Epithelial cell of proximal tubule (primary cell): ENCODE measurements around the gene DNAJC18. TPM values are rescaled to one million over a fixed set of nuclear protein-coding genes. Genes with fewer than 3 reads are reported as not detected.

Experiments used
- DNase-seq: peaks from one replicate; pipeline ENCODE4 v3.0.0-alpha.2; 2011; ENCODE audit warnings: low read depth
- H3K4me3 ChIP-seq: 2 replicates; pipeline ENCODE4 v1.5.1; 2011; ENCODE audit warnings: low read depth, mild to moderate bottlenecking, low read length
- CTCF ChIP-seq: conservative IDR thresholded peaks from 2 replicates; pipeline ENCODE4 v1.5.1; 2012; ENCODE audit warnings: low read depth, mild to moderate bottlenecking, low read length
- total RNA-seq: library from RNA; depleted of rRNA; stranded (reverse); fragments of >200 nt; gene quantifications from 2 replicates; pipeline ENCODE4 v1.2.3, GENCODE V29; 2015

The DNAJC18 gene
- total RNA-seq, 1 donor from 2014 or later = 5.9 TPM

- no peak for TF ChIP-seq CTCF
- H3K4me3 ChIP-seq = peak within 1 kb of the TSS; percentile 56
- DNase-seq = peak; percentile 65
These were observed 35.4 kb downstream of the DNAJC18 start, which contains the start of gene SPATA24 for GRCh38 chr5:139403787-139404483. TSS of gene SPATA24 (minus strand) at chr5:139404089. CDS start at chr5:139404060, 29 bp downstream.

GRCh38 chr5:139403418-139403786 is 35.9 kb downstream of the DNAJC18 start:
- H3K4me3 ChIP-seq = peak overlapping the region; percentile 56
- DNase-seq = no peak
- TF ChIP-seq CTCF = no peak

GRCh38 chr5:139402561-139403158 is 36.7 kb downstream of the DNAJC18 start:
- peak; percentile 65 for TF ChIP-seq CTCF
- H3K4me3 ChIP-seq = no peak overlapping the region
- DNase-seq = no peak

- no peak overlapping the region for H3K4me3 ChIP-seq
- TF ChIP-seq CTCF = no peak
These were observed 37.8 kb downstream of the DNAJC18 start for GRCh38 chr5:139401546-139401945.

GRCh38 chr5:139399501-139400121 is 39.7 kb downstream of the DNAJC18 start:
- H3K4me3 ChIP-seq = no peak overlapping the region
- TF ChIP-seq CTCF = no peak
- DNase-seq = no peak

More at GRCh38 chr5:139401546-139401945, 37.8 kb downstream of the DNAJC18 start:
- DNase-seq = no peak

- DNase-seq = no peak
- H3K4me3 ChIP-seq = no peak overlapping the region
- no peak for TF ChIP-seq CTCF
These were observed 41.4 kb downstream of the DNAJC18 start for GRCh38 chr5:139397921-139398320.
